OCI-M1 (cell line): Measurements from ENCODE around the gene LTBP4.

Experiments
- DNase-seq: peaks from one replicate; lab custom pipeline; 2025; lab: John Stamatoyannopoulos, UW

Gene LTBP4

GRCh38 chr19:40662925-40663694 is 61.9 kb downstream of the LTBP4 start:
- DNase-seq = peak; percentile 94

DNA sequence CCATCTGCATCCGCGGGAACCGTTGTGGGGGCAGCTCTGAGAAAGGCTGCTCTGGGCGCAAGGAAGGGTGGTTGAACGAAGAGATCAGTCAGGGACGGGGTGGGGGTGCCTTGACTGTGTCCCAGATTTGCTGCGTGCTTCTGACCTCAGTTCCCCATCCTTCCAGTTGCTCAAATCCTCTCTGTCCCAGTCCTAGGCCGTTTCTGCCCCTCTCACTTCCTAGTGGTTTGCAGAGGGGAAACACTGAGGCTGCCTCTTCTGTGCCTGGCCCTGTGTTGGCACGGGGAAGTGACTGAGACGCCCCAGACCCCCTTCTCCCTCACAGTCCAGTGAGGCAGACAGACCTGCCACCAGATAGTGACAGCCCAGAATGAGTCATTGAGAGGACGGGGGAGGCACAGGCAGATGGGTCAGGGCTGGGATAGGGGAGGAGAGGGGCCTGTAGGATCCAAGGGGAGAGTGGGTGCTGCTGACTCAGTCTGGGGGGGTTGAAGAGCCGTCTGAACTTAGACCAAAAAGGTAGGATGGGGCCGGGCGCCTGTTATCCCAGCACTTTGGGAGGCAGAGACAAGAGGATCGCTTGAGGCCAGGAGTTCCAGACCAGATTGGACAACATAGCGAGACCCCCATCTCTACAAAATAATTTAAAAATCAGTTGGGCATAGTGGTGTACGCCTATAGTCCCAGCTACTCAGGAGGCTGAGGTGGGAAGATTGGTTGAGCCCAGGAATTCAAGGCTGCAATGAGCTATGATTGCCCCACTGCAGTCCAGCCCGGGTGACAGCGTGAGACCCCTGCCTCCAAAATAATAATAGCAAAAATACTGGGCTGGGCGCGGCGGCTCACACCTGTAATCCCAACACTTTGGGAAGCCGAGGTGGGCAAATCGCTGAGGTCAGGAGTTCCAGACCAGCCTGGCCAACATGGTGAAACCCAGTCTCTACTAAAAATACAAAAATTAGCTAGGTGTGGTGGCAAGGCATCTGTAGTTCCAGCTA is 62.8 kb downstream of the LTBP4 start:
- DNase-seq = peak; percentile 52

DNA sequence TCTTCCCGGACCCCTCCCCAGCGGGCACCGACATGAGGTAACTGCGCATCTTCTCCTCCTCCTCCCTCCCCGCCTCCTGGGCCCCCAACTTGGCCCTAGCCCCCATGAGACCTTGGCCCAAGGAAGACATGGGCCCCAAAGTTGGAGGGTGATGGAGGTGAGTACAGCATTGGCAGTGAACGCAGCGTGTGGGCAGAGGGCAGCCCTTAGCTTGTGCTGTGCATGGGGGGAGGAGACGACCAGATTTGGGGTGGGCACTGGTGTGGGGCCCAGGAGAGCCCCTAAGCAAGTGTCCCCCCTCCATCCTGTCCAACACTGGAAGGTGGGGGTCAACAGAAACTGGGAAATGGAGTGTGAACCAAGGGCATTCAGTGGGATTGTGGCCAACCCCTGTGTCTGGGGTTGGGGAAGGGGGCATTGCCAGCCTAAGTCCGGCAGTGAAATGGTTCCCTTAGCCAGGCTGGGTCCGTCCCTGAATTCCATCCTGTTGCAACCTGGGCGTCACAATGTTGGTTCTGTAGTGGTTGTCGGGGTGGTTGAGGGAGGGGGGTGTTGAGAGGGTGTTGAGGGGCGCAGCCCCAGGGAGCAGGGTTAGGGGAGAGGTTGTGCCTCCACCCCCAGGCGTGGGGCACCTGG is 65.8 kb downstream of the LTBP4 start:
- DNase-seq = no peak

DNA sequence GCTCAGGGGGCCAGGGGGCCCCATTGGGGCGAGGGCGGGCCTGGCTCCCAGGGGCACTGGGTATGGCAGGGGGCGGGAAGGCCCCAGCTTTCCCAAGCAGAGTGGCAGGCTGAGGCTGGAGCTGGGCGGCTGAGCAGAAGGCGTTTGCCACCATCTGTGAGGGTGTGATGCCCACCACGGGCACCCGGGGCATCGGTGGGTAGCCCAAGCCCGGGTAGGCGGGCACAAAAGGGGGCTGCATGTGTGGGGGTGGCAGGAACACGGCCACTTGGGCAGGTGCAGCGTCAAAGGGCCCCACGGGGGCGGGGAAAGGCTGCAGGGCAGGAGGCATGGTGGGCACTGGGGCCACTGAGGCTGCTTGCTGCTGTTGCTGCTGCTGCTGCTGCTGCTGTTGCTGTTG is 66.4 kb downstream of the LTBP4 start:
- DNase-seq = no peak

DNA sequence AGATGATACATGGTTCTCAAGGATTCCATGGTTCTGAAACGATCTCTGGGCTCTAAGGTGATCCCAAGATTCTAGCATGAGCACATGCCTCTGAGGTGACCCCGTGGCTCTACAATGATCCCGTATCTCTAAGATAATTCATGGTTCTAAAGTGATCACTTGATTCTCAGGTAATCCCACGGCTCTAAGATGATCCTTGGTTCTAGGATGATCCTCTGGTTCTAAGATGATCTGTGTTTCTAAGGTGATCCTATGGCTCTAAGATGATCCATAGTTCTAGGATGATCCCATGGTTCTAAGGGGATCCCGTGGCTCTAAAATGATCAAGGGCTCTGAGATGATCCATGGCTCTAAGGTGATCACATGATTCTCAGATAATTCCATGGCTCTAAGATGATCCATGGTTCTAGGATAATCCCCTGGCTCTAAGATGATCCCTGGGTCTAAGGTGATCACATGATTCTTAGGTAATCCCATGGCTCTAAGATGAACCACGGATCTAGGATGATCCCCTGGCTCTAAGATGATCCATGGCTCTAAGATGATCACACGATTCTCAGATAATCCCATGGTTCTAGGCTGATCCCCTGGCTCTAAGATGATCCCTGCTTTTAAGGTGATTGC is 67.9 kb downstream of the LTBP4 start:
- no peak for DNase-seq

DNA sequence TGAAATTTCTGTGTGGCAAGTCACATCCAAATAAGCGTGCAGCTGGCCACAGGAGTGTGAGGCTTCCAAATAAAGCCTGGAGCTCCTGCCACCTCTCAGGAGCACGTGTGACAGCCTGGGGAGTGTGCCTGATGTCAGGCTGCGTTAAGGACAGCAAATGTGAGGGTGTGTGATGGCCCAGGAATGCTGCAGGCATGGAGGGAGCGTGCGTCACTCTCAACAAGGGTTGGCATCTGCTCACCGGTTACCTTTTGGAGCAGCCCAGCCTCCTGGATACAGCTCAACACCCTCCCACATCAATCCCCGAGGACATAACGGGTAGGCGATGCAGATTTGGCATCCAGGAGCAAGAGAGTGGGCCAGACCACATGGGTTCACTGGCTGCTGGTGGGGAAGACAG is 70.2 kb downstream of the LTBP4 start:
- no peak for DNase-seq

DNA sequence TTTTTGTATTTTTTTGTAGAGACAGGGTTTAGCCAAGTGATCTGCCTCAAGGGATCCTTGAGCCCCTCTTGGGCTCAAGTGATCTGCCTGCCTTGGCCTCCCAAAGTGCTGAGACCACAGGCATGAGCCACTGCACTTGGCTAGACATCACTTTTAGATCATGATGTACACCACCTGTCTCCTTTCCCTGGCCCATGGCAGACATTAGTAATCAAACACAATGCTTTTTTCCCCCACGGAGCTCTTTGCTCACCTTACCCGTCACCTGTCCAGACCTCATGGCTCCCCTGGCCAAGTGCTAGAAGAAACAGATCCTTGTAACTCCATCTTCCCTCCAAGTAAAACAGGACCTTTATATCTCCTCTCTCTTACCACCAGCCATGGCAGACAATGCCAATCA is 70.9 kb downstream of the LTBP4 start:
- no peak for DNase-seq

- DNase-seq = no peak
These were observed 71.6 kb downstream of the LTBP4 start for GRCh38 chr19:40672573-40673299.

DNA sequence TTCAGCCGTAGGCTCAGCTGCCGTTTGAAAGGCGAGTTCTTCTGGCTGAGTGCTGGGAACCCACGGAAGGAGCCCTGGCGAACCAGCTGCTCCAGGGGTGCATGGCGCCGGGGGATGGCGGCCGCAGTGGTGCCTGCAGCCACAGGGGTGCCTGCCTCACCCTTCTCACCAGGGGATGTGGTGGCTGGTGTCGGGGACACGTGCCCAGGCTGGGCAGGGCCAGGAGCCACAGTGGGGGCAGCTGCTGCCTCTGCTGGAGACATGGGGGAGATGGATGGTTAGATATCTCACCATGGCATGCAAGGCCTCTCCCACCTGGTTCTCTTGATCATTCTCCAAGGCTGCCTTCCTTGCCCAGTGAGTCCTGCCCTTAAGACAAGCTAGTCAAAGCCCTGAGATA is 72.2 kb downstream of the LTBP4 start:
- no peak for DNase-seq

- DNase-seq = no peak
These were observed 73.1 kb downstream of the LTBP4 start for GRCh38 chr19:40674291-40674690.

DNA sequence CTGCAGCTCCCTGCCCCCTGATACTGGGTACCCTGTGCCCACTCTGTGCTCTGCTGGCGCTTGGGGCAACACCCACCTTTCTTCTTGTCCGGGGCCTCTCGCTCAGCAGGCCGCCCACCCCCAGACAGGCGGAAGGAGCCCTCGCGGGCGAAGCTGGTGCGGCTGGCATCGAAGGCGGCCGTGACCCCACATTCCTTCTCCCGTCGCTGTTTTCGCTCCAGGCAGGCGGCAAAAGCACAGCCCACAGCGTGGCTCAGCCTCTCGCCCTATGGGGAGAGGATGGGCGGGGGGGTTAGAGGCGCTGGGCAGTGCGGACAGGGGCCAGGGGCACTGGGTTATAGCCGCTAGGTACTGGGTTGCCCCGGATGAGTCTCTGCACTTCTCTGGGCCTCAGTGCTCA is 76.0 kb downstream of the LTBP4 start:
- DNase-seq = no peak
